NB4 (cell line): ENCODE measurements around the gene NME4.

Experiments used
- DNase-seq: peaks from one replicate; pipeline ENCODE4 v3.0.0; 2010; ENCODE audit warnings: low read depth
- H3K4me3 ChIP-seq: one replicate; pipeline ENCODE4 v1.5.1; 2011; ENCODE audit warnings: mild to moderate bottlenecking, low read depth, low read length, moderate library complexity
- MYC ChIP-seq: IDR thresholded peaks from 2 replicates; pipeline ENCODE4 v1.6.1; 2011; ENCODE audit warnings: low read depth, low read length
- POLR2A ChIP-seq: IDR thresholded peaks from 2 replicates; pipeline ENCODE4 v1.6.1; 2011; ENCODE audit warnings: mild to moderate bottlenecking; ENCODE audit not compliant: insufficient read length; ENCODE audit errors: extremely low read depth
- TF ChIP-seq, protein P1 (sequence below): IDR thresholded peaks from one replicate; pipeline ENCODE4 v1.5.1; 2012; ENCODE audit warnings: low read depth, low read length
- TF ChIP-seq, protein P2 (sequence below): IDR thresholded peaks from 2 replicates; pipeline ENCODE4 v1.6.1; 2011; ENCODE audit warnings: low read depth, low read length

NME4 gene

DNA sequence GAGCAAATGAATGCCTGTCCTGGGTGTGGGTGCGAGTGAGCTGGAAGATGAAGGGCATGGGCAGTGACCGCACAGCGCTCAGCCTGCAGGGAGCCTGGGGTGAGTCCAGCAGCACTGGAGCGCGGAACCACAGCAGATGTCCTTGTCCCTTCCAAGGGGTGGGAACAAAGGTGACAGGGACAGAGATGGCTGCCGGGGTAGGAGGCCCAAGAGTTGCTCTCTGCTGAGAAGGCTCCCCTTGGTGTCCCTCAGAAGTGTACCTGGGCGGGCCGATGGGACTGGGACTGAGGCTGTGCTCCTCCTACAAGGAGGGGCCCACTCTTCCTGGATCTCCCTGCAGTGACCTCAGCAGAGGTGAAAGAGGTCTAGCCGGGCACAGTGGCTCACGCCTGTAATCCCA lies 7.6 kb upstream of the NME4 start:
- no peak overlapping the region for H3K4me3 ChIP-seq
- TF ChIP-seq, protein P1, sequence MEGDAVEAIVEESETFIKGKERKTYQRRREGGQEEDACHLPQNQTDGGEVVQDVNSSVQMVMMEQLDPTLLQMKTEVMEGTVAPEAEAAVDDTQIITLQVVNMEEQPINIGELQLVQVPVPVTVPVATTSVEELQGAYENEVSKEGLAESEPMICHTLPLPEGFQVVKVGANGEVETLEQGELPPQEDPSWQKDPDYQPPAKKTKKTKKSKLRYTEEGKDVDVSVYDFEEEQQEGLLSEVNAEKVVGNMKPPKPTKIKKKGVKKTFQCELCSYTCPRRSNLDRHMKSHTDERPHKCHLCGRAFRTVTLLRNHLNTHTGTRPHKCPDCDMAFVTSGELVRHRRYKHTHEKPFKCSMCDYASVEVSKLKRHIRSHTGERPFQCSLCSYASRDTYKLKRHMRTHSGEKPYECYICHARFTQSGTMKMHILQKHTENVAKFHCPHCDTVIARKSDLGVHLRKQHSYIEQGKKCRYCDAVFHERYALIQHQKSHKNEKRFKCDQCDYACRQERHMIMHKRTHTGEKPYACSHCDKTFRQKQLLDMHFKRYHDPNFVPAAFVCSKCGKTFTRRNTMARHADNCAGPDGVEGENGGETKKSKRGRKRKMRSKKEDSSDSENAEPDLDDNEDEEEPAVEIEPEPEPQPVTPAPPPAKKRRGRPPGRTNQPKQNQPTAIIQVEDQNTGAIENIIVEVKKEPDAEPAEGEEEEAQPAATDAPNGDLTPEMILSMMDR, result no peak
- TF ChIP-seq POLR2A, result no peak
- no peak for DNase-seq

DNA sequence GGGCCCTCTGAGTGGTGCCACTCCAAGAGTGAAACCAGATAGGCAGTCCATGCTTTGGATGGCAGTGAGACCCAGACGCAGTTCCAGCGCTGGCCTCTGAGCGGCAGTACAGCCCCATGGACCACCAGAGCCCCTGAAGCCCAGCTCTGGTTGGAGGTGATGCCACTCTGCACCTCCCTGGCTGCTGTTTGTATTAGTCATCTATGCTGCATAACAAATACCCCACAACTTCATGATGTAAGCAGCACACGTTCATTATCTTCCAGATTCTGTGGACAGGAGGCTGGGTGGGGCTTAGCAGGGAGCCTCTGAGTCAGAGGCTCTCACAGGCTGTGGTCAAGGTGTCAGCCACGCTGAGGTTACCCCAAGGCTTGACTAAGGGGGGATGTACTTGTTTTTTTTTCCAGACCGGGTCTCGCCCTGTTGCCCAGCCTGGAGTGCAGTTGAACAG lies 5.1 kb upstream of the NME4 start:
- no peak overlapping the region for H3K4me3 ChIP-seq
- TF ChIP-seq, protein P2, sequence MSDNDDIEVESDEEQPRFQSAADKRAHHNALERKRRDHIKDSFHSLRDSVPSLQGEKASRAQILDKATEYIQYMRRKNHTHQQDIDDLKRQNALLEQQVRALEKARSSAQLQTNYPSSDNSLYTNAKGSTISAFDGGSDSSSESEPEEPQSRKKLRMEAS, result no peak
- TF ChIP-seq, protein P1, result peak; percentile 86
- DNase-seq, result peak; percentile 76

DNA sequence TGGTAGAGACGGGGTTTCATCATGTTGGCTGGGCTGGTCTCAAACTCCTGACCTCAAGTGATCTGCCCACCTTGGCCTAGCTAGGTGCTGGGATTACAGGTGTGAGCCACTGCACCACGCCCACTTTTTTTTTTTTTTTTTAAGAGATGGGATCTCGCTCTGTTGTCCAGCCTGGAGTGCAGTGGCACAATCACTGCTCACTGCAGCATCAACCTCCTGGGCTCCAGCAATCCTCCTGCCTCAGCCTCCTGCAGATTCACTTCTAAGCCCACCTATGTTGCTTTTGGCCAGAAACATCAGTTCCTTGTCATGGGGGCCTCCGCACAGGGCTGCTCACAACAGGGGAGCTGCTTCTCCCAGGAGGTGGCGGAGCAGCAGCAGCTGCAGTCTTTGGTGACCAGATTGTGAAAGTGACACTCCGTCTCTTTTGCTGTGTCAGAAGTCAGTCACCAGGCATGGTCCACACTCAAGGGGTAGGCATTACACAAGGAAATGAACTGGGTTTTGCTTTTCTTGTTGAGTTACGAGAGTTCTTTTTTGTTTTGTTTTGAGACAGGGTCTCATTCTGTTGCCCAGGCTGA lies 4.5 kb upstream of the NME4 start:
- TF ChIP-seq, protein P2, result no peak
- TF ChIP-seq, protein P1, result peak; percentile 4
- H3K4me3 ChIP-seq, result no peak overlapping the region
- DNase-seq, result peak; percentile 45

DNA sequence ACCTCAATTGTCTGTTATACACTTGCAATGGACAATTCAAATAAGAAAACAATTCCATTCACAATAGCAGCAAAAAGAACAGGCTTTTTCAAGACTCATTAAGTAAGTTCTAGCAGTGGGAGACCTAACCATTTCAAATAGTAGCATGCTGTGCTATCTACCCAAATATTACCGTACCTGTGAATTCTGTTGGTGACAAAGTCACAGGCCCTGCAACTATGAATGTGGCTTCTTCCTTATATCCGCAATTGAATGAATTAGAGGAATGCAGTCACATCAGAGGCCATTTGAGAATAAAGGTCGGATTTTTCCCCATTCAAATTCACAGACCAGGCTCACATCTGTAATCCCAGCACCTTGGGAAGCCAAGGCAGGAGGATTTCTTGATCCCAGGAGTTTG lies 800 bp upstream of the NME4 start:
- H3K4me3 ChIP-seq, result peak overlapping the region; percentile 60
- TF ChIP-seq POLR2A (no peak), MYC (no peak)
- TF ChIP-seq, protein P1, result no peak
- TF ChIP-seq, protein P2, result no peak
- no peak for DNase-seq

DNA sequence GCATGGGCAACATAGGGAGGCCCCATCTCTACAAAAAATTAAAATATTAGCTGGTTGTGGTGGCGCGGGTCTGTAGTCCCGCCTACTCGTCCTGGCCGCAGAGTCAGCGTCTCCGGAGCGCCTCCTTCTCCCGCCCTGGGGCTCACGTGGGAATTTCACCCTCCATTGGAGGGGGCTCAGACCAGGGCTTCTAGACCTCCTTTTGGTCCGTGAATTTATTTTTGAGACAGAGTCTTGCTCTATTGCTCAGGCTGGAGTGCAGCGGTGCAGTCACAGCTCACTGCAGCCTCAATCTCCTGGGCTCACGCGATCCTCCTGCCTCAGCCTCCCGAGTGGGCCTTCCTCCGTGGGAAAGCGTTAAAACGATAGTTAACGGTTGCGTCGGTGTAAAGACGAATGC lies 394 bp upstream of the NME4 start:
- TF ChIP-seq POLR2A, result peak; percentile 10
- TF ChIP-seq, protein P2, result no peak
- DNase-seq, result peak; percentile 58
- peak overlapping the region; percentile 60 for H3K4me3 ChIP-seq

DNA sequence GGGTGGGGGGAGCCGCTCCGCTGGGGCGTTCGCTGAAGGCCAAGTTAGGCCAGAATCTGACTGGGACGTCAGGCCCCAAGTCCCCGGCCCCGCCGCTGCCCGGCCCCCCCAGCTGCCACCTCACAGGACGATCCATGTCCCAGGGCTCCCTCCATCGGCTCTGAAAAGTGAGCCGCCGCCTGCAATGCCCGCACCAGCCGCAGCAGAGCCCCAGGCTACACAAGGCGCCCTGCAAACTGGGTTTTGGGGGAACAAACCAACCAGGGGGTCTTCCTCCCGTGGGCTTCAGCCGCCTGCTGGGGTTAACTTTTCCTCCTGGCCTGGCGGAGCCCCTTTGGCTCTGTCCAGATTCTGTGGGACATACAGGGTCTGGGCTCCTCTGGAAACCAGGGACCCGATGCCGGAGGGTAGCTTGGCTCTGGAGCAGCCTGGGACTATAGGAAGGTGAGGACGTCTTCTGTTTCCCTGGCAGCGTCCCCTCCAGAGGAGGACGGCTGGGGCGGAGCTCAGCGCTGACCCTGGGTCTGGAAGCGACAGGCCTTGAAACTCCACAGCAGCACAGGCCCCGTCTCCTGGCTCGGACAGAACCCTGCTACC lies 835 bp downstream of the NME4 start:
- DNase-seq, result no peak
- TF ChIP-seq, protein P1, result no peak
- TF ChIP-seq POLR2A (no peak), MYC (no peak)
- TF ChIP-seq, protein P2, result no peak
- no peak overlapping the region for H3K4me3 ChIP-seq
